Loucy (cell line): ENCODE measurements around the gene SNCAIP.

Experiments
- H2AFZ ChIP-seq: fragments of 200-600 bp; sonication (generic); 2 replicates; pipeline ENCODE4 v1.6.0; 2016; ENCODE audit warnings: antibody characterized with exemption, mild to moderate bottlenecking, low read length, moderate library complexity
- H3F3A ChIP-seq: fragments of 200-600 bp; 2 replicates; pipeline ENCODE4 v1.6.0; 2016; ENCODE audit warnings: antibody characterized with exemption, low read depth, mild to moderate bottlenecking
- H3K27me3 ChIP-seq: fragments of 200-600 bp; sonication (generic); 2 replicates; pipeline ENCODE4 v1.6.1; 2014; ENCODE audit warnings: low read length, mild to moderate bottlenecking; ENCODE audit not compliant: insufficient read depth, poor library complexity, severe bottlenecking
- H3K36me3 ChIP-seq: fragments of 200-600 bp; sonication (generic); 2 replicates; pipeline ENCODE4 v1.6.1; 2016; ENCODE audit warnings: low read length; ENCODE audit not compliant: insufficient read depth
- H3K4me1 ChIP-seq: fragments of 200-600 bp; sonication (generic); 2 replicates; pipeline ENCODE4 v1.5.1; 2014; ENCODE audit warnings: low read length, mild to moderate bottlenecking; ENCODE audit not compliant: insufficient read depth, poor library complexity, severe bottlenecking
- H3K4me2 ChIP-seq: fragments of 200-600 bp; sonication (generic); 2 replicates; pipeline ENCODE4 v1.6.0; 2014; ENCODE audit warnings: antibody characterized with exemption, low read length, low read depth, mild to moderate bottlenecking; ENCODE audit not compliant: poor library complexity, severe bottlenecking
- H3K4me3 ChIP-seq: fragments of 200-600 bp; sonication (generic); 2 replicates; pipeline ENCODE4 v1.5.1; 2014; ENCODE audit warnings: low read length, mild to moderate bottlenecking, mixed read lengths; ENCODE audit not compliant: poor library complexity, severe bottlenecking
- H3K79me2 ChIP-seq: fragments of 200-600 bp; sonication (generic); 2 replicates; pipeline ENCODE4 v1.6.1; 2014; ENCODE audit warnings: low read length; ENCODE audit not compliant: insufficient read depth
- H3K9ac ChIP-seq: fragments of 200-600 bp; sonication (generic); 2 replicates; pipeline ENCODE4 v1.6.0; 2014; ENCODE audit warnings: mild to moderate bottlenecking, low read depth, low read length, moderate library complexity; ENCODE audit not compliant: poor library complexity, severe bottlenecking
- H3K9me2 ChIP-seq: fragments of 200-600 bp; sonication (generic); replicated peaks from 2 replicates; pipeline ENCODE4 v1.6.1; 2016; ENCODE audit warnings: low read depth, low read length, mixed read lengths
- H3K9me3 ChIP-seq: fragments of 200-600 bp; sonication (generic); 2 replicates; pipeline ENCODE4 v1.6.1; 2014; ENCODE audit warnings: mild to moderate bottlenecking, antibody characterized with exemption, low read length, low read depth; ENCODE audit not compliant: insufficient read depth
- H4K20me1 ChIP-seq: fragments of 200-600 bp; sonication (generic); 2 replicates; pipeline ENCODE4 v1.6.0; 2014; ENCODE audit warnings: antibody characterized with exemption, low read length, mild to moderate bottlenecking; ENCODE audit not compliant: insufficient read depth, poor library complexity, severe bottlenecking
- EZH2phosphoT487 ChIP-seq: fragments of 200-600 bp; IDR thresholded peaks from 2 replicates; pipeline ENCODE4 v1.6.1; 2018; ENCODE audit warnings: antibody characterized with exemption, mild to moderate bottlenecking, moderate library complexity, borderline replicate concordance
- TF ChIP-seq, protein P1 (sequence below): fragments of 200-600 bp; sonication (generic); conservative IDR thresholded peaks from 2 replicates; pipeline ENCODE4 v1.5.1; 2014; ENCODE audit warnings: mild to moderate bottlenecking, antibody characterized with exemption, low read length

Gene SNCAIP

GRCh38 chr5:122498163-122498562 is 186.1 kb downstream of the SNCAIP start:
- TF ChIP-seq, protein P1, sequence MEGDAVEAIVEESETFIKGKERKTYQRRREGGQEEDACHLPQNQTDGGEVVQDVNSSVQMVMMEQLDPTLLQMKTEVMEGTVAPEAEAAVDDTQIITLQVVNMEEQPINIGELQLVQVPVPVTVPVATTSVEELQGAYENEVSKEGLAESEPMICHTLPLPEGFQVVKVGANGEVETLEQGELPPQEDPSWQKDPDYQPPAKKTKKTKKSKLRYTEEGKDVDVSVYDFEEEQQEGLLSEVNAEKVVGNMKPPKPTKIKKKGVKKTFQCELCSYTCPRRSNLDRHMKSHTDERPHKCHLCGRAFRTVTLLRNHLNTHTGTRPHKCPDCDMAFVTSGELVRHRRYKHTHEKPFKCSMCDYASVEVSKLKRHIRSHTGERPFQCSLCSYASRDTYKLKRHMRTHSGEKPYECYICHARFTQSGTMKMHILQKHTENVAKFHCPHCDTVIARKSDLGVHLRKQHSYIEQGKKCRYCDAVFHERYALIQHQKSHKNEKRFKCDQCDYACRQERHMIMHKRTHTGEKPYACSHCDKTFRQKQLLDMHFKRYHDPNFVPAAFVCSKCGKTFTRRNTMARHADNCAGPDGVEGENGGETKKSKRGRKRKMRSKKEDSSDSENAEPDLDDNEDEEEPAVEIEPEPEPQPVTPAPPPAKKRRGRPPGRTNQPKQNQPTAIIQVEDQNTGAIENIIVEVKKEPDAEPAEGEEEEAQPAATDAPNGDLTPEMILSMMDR = no peak
- TF ChIP-seq EZH2phosphoT487 = no peak
- Histone ChIP-seq H3K4me2 (no peak overlapping the region), H4K20me1 (no peaks in the 10 kb centered on the region), H3K79me2 (no peaks in the 10 kb centered on the region), H3K36me3 (no peaks in the 10 kb centered on the region), H3K27me3 (no peaks in the 10 kb centered on the region), H3K9me2 (no peaks in the 10 kb centered on the region), H3K9me3 (no peaks in the 10 kb centered on the region), H3F3A (no peaks in the 10 kb centered on the region), H3K4me3 (no peak overlapping the region), H3K4me1 (no peaks in the 10 kb centered on the region), H3K9ac (no peak overlapping the region), H2AFZ (no peak overlapping the region)

- TF ChIP-seq EZH2phosphoT487 = no peak
- TF ChIP-seq, protein P1 = no peak
- no peaks in the 10 kb centered on the region for H3K79me2 ChIP-seq
Observed at GRCh38 chr5:122499585-122499984, 187.5 kb downstream of the SNCAIP start.

GRCh38 chr5:122500245-122501088 is 188.4 kb downstream of the SNCAIP start:
- no peaks in the 10 kb centered on the region for H3F3A ChIP-seq
- H3K27me3 ChIP-seq = no peaks in the 10 kb centered on the region
- no peak overlapping the region for H2AFZ ChIP-seq
- TF ChIP-seq EZH2phosphoT487 = no peak
- TF ChIP-seq, protein P1 = peak; percentile 46
- no peaks in the 10 kb centered on the region for H4K20me1 ChIP-seq
- no peak overlapping the region for H3K4me3 ChIP-seq
- no peaks in the 10 kb centered on the region for H3K4me1 ChIP-seq
- H3K9me2 ChIP-seq = no peaks in the 10 kb centered on the region
- H3K36me3 ChIP-seq = no peaks in the 10 kb centered on the region
- no peak overlapping the region for H3K9ac ChIP-seq
- H3K9me3 ChIP-seq = no peaks in the 10 kb centered on the region
- no peak overlapping the region for H3K4me2 ChIP-seq
- H3K79me2 ChIP-seq = no peaks in the 10 kb centered on the region

More at GRCh38 chr5:122499585-122499984, 187.5 kb downstream of the SNCAIP start:
- H3K4me1 ChIP-seq = no peaks in the 10 kb centered on the region
- H3K36me3 ChIP-seq = no peaks in the 10 kb centered on the region
- H3K9ac ChIP-seq = no peak overlapping the region
- no peaks in the 10 kb centered on the region for H3K9me2 ChIP-seq
- no peak overlapping the region for H3K4me2 ChIP-seq
- H4K20me1 ChIP-seq = no peaks in the 10 kb centered on the region
- H3F3A ChIP-seq = no peaks in the 10 kb centered on the region
- no peaks in the 10 kb centered on the region for H3K27me3 ChIP-seq
- no peak overlapping the region for H3K4me3 ChIP-seq
- no peaks in the 10 kb centered on the region for H3K9me3 ChIP-seq
- no peak overlapping the region for H2AFZ ChIP-seq
